Measurements from ENCODE around the gene TTC21A.

TTC21A gene

DNA sequence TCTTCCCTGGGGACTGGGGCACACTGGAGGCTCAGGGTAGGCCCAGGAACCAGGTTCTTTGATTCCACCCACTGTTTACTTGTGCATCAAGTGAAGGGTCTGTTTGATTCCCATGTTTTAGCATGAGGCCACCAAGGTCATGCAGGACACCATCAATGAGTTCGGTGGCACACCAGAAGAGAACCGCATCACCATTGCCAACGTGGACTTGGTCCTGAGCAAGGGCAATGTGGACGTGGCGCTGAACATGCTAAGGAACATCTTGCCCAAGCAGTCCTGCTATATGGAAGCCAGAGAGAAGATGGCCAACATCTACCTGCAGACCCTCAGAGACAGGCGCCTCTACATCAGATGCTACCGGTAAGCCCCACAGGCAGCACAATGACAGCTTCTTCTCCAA lies 21.5 kb downstream of the TTC21A start (continued):
- no peak for TF ChIP-seq ZNF777 (tag by site-specific recombination; IDR thresholded peaks at IDR 0.05; ENCODE audit: borderline replicate concordance)
- TF ChIP-seq ZNF596 (tag by site-specific recombination; IDR thresholded peaks at IDR 0.05), result no peak
- TF ChIP-seq, protein P1, sequence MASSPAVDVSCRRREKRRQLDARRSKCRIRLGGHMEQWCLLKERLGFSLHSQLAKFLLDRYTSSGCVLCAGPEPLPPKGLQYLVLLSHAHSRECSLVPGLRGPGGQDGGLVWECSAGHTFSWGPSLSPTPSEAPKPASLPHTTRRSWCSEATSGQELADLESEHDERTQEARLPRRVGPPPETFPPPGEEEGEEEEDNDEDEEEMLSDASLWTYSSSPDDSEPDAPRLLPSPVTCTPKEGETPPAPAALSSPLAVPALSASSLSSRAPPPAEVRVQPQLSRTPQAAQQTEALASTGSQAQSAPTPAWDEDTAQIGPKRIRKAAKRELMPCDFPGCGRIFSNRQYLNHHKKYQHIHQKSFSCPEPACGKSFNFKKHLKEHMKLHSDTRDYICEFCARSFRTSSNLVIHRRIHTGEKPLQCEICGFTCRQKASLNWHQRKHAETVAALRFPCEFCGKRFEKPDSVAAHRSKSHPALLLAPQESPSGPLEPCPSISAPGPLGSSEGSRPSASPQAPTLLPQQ (tag by site-specific recombination; IDR thresholded peaks at IDR 0.05), result no peak
- no peak for TF ChIP-seq ZNF341 (tag by site-specific recombination; IDR thresholded peaks at IDR 0.05; ENCODE audit: low read depth)

DNA sequence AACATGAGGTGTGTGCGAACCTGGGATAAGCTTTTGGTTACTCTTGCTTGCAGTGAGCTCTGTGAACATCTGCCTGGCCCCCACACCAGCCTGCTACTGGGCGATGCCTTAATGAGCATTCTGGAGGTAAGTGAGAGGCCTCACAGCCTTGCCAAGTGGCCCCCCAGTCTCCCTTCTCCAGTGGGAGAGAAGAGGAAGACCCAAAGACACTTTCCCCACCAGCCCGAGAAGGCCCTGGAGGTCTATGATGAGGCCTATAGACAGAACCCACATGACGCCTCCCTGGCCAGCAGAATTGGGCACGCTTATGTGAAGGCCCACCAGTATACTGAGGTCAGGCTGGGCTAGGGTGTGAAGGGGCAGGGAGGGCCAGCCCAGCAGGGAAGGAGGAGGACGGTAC lies 22.5 kb downstream of the TTC21A start:
- ChIA-PET POLR2A (no interaction called here), CTCF (interaction anchor here (8.1 kb wide), 1 partner anchor 157 kb away, joined by 145 read pairs; no protein-coding TSS in a partner anchor)
- no peak overlapping the region for H3K27ac ChIP-seq (ENCODE audit: extremely low read depth, low read depth, low read length)
- H3K4me1 ChIP-seq (ENCODE audit: control insufficient read depth, insufficient read depth, low read length), result no peaks in the 10 kb centered on the region
- no peak overlapping the region for H3K4me3 ChIP-seq (ENCODE audit: low read depth, low read length)
- no peaks in the 10 kb centered on the region for H3K9me3 ChIP-seq (ENCODE audit: control insufficient read depth, insufficient read depth, low read depth, low read length)
- TF ChIP-seq ZNF660 (tag by site-specific recombination; IDR thresholded peaks at IDR 0.05), result no peak
- no peak for TF ChIP-seq ZNF560 (tag by site-specific recombination; IDR thresholded peaks at IDR 0.05; ENCODE audit: borderline replicate concordance)
- no peak for TF ChIP-seq ZNF184 (tag by site-specific recombination; IDR thresholded peaks at IDR 0.05)
- TF ChIP-seq ZNF791 (tag by site-specific recombination; IDR thresholded peaks at IDR 0.05), result no peak
- no peak for TF ChIP-seq ZNF837 (tag by site-specific recombination; IDR thresholded peaks at IDR 0.05)
- TF ChIP-seq PRDM1 (tag by site-specific recombination; IDR thresholded peaks at IDR 0.05), result no peak
- H3K36me3 ChIP-seq (ENCODE audit: control insufficient read depth in 2 of 2, insufficient read depth in 1 of 2, low read length in 2 of 2), result no peaks in the 10 kb centered on the region

DNA sequence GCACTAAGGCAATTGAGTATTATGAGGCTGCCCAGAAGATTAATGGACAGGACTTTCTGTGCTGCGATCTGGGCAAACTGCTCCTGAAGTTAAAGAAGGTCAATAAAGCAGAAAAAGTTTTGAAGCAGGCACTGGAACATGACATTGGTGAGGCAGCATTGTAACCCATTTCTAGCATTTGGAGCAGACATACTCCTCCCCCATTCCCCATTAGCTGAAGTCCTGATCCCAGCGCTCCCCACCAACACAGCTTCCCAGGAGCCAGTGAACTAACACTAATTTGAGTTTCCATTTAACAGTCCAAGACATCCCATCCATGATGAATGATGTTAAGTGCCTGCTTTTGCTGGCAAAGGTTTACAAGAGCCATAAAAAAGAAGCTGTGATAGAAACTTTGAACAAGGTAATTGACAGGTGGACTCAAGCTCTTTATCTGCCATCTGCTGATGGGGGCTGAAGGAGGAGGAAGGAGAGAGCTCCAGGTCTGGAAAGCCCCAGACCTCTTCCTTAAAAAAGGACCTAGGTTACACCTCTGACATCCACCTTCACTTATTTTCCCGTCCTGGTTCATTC lies 23.3 kb downstream of the TTC21A start:
- H3K4me3 ChIP-seq (ENCODE audit: low read depth, low read length), result no peak overlapping the region
- POLR2A ChIA-PET, result no interaction called here
- no peaks in the 10 kb centered on the region for H3K4me1 ChIP-seq (ENCODE audit: control insufficient read depth, insufficient read depth, low read length)
- CTCF ChIA-PET, result interaction anchor here (0.6 to 8.1 kb wide), 4 partner anchors 19 to 156 kb away, joined by 4 to 145 read pairs (median 8); no protein-coding TSS in a partner anchor
- no peaks in the 10 kb centered on the region for H3K9me3 ChIP-seq (ENCODE audit: control insufficient read depth, insufficient read depth, low read depth, low read length)
- no peak overlapping the region for H3K27ac ChIP-seq (ENCODE audit: extremely low read depth, low read depth, low read length)
- no peak for TF ChIP-seq ZNF2 (tag by site-specific recombination; IDR thresholded peaks at IDR 0.05)
- TF ChIP-seq ZBTB48 (tag by site-specific recombination; IDR thresholded peaks at IDR 0.05), result no peak
- peak; percentile 92; the same call in 1 of the 2 replicates for TF ChIP-seq MZF1 (tag by site-specific recombination; IDR thresholded peaks at IDR 0.05; ENCODE audit: borderline replicate concordance)
- no peak for TF ChIP-seq GFI1B (tag by site-specific recombination; IDR thresholded peaks at IDR 0.05)
- TF ChIP-seq SP3 (tag by site-specific recombination; IDR thresholded peaks at IDR 0.05), result no peak
- no peaks in the 10 kb centered on the region for H3K36me3 ChIP-seq (ENCODE audit: control insufficient read depth in 2 of 2, insufficient read depth in 1 of 2, low read length in 2 of 2)

DNA sequence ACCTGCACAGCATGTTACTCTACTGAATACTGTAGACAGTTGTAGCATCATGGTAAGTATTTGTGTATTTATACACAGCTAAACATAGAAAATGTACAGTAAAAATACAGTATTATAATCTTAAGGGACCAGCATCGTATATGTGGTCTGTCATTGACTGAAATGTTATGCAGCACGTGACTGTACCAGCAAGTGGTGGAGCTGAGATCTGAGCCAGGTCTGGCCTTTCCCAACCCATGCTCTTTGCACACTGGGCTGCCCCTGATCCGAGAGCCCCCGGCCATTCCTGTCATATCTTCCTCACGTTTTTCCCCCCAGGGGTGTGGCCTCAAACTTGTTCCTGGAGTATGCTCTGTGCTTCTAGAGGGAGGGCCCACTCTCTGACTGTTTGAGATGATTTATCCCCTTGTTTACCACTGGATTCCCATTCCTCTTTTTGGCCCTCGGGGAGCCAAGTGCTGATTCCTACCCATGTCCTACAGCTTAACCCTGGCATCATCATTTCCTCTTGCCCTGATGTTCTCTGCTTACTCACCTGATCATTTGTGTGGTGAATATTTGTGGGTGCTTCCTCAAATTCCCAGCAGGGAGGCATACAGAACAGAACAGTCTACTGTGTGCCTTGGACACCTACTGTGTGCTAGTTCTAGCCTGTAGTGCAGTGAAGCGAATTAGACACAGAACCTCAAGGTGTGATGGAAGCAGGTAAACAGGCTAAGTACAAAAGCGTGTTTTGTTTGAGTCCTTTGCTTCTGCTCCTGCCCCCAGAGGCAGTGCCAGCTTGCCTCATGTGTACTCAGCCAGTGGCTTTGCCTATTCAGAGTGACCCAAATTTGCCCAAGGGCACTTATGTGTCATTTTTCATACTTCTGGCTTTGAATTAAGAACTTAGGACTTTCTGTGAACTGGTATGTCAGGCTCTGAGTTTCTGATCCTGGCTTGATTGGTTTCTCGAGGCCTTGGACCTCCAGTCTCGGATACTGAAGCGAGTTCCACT lies 24.9 kb downstream of the TTC21A start:
- Histone ChIP-seq H3K4me1 (ENCODE audit: control insufficient read depth, insufficient read depth, low read length) (no peaks in the 10 kb centered on the region), H3K4me3 (ENCODE audit: low read depth, low read length) (no peak overlapping the region), H3K27ac (ENCODE audit: extremely low read depth, low read depth, low read length) (no peak overlapping the region), H3K36me3 (ENCODE audit: control insufficient read depth in 2 of 2, insufficient read depth in 1 of 2, low read length in 2 of 2) (no peaks in the 10 kb centered on the region), H3K9me3 (ENCODE audit: control insufficient read depth, insufficient read depth, low read depth, low read length) (no peaks in the 10 kb centered on the region)
- POLR2A ChIA-PET, result no interaction called here
- CTCF ChIA-PET, result interaction anchor here (8.1 kb wide), 1 partner anchor 155 kb away, joined by 145 read pairs; no protein-coding TSS in a partner anchor
- TF ChIP-seq, protein P2, sequence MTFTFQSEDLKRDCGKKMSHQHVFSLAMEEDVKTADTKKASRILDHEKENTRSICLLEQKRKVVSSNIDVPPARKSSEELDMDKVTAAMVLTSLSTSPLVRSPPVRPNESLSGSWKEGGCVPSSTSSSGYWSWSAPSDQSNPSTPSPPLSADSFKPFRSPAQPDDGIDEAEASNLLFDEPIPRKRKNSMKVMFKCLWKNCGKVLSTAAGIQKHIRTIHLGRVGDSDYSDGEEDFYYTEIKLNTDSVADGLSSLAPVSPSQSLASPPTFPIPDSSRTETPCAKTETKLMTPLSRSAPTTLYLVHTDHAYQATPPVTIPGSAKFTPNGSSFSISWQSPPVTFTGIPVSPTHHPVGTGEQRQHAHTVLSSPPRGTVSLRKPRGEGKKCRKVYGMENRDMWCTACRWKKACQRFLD (tag by site-specific recombination; IDR thresholded peaks at IDR 0.05), result no peak
- TF ChIP-seq ZNF202 (tag by site-specific recombination; IDR thresholded peaks at IDR 0.05; ENCODE audit: borderline replicate concordance) (no peak), ZBTB1 (tag by site-specific recombination; IDR thresholded peaks at IDR 0.05) (no peak)
- TF ChIP-seq, protein P3, sequence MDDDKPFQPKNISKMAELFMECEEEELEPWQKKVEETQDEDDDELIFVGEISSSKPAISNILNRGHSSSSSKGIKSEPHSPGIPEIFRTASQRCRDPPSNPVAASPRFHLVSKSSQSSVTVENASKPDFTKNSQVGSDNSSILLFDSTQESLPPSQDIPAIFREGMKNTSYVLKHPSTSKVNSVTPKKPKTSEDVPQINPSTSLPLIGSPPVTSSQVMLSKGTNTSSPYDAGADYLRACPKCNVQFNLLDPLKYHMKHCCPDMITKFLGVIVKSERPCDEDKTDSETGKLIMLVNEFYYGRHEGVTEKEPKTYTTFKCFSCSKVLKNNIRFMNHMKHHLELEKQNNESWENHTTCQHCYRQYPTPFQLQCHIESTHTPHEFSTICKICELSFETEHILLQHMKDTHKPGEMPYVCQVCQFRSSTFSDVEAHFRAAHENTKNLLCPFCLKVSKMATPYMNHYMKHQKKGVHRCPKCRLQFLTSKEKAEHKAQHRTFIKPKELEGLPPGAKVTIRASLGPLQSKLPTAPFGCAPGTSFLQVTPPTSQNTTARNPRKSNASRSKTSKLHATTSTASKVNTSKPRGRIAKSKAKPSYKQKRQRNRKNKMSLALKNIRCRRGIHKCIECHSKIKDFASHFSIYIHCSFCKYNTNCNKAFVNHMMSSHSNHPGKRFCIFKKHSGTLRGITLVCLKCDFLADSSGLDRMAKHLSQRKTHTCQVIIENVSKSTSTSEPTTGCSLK (tag by site-specific recombination; IDR thresholded peaks at IDR 0.05), result no peak
- TF ChIP-seq, protein P4, sequence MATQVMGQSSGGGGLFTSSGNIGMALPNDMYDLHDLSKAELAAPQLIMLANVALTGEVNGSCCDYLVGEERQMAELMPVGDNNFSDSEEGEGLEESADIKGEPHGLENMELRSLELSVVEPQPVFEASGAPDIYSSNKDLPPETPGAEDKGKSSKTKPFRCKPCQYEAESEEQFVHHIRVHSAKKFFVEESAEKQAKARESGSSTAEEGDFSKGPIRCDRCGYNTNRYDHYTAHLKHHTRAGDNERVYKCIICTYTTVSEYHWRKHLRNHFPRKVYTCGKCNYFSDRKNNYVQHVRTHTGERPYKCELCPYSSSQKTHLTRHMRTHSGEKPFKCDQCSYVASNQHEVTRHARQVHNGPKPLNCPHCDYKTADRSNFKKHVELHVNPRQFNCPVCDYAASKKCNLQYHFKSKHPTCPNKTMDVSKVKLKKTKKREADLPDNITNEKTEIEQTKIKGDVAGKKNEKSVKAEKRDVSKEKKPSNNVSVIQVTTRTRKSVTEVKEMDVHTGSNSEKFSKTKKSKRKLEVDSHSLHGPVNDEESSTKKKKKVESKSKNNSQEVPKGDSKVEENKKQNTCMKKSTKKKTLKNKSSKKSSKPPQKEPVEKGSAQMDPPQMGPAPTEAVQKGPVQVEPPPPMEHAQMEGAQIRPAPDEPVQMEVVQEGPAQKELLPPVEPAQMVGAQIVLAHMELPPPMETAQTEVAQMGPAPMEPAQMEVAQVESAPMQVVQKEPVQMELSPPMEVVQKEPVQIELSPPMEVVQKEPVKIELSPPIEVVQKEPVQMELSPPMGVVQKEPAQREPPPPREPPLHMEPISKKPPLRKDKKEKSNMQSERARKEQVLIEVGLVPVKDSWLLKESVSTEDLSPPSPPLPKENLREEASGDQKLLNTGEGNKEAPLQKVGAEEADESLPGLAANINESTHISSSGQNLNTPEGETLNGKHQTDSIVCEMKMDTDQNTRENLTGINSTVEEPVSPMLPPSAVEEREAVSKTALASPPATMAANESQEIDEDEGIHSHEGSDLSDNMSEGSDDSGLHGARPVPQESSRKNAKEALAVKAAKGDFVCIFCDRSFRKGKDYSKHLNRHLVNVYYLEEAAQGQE (tag by site-specific recombination; IDR thresholded peaks at IDR 0.05), result no peak
